Hindlimb muscle (tissue), 1 donor: Measurements from ENCODE around the gene MYO1C. TPM values are rescaled to one million over a fixed set of nuclear protein-coding genes. Genes with fewer than 3 reads are reported as not detected.
A peak's percentile ranks its signal among the peaks of the same experiment; 100 is the strongest.
"Not testable (repeated sequence)": the region's sequence is repeated elsewhere in the genome, so short reads cannot be mapped to it uniquely, and the experiment has no call there.

ENCODE experiments used
- DNase-seq: peaks from one replicate; pipeline ENCODE4 v3.0.0-alpha.2; 2013
- polyA plus RNA-seq: library from polyadenylated mRNA; unstranded; fragments of 120-200 nt; gene quantifications from one replicate; pipeline ENCODE4 v1.2.1, GENCODE V29; 2013; ENCODE audit not compliant: insufficient read length

The MYO1C gene
- polyA plus RNA-seq, 1 donor, result 105 TPM

DNA sequence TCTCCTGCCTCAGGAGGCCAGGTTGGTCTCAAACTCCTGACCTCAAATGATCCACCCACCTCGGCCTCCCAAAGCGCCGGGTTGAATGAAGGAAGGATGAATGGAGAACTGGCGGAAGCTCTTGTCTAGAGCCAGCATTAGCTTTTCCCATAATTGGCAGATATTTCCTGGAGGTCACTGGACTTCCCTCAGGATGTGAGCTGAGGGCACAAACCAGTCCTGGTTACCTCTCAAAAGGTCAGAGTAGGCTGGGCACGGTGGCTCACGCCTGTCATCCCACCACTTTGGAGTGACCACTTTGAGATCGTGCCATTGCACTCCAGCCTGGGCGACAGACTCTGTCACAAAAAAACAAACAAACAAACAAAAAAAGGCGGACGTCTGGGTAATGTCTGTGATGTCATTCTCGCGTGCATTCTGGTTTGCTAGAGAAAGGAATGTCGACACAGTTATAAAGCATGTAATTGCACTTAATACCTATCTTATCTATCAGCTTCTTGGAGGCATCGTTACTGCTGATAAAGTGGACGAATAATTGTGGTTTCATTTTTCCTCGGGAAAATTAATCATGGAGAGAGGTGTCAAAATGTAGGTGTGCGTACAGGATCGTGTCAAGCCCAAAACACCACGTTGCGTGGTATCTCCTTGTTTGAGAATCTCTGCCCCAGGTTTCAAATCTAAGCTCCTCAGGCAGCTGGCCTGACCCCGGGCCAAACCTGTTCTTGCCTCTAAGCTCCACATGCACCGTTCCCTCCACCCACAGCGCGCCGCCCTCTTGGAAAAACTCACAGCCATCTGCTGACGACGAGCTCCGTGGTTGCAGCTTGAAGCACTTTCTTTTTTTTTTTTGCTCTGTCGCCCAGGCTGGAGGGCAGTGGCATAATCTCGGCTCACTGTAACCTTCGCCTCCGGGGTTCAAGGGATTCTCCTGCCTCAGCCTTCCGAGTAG is 30.0 kb downstream of the MYO1C start:
- no peak for DNase-seq

DNA sequence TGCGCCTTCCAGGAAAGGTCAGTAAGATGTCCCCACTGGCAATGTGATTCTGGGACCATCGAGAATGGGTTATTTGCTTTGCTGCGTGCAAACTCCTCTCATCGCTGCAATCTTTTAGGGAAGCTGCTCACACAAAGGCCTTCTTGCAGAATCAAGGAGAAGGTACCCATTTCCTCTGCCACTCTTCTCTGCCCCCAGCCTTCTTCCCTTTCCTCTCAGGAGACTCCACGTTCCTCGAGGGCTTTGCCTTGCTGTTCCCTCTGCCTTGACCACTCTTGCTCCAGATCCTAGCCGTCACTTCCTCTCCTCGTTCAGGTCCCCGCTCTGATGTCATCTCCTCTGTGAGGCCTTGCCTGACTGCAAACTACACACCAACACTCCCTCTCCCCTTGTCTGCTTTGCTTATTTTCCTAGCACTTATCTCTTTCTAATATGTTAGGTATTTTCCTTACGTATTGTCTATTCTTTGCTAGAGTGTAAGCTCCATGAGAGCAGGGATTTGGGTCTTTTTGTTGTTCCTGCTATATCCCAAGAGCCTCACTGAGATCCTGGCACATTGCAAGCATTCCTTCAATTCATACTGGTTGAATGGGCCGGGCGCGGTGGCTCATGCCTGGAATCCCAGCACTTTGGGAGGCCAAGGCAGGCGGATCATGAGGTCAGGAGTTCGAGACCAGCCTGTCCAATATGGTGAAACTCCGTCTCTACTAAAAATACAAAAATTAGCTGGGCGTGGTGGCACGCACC is 31.1 kb downstream of the MYO1C start:
- no peak for DNase-seq

DNA sequence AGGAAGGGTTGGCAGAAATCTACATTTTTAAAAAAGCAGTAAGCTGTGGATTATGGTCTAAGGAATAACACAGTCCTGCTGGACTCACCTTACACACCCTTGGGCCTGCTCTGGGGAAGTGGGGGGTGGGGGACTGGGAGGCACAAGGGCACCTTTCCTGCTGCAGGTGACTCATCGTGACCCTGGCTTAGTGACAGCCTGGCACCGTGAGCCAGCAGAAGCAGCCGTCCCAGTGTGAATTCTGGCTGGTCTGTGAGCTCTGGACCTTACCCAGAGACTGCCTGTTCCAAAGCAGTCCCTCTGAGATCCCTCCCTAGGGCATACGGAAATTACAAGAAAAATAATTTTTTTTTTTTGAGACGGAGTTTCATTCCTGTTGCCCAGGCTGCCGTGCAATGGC is 32.3 kb downstream of the MYO1C start:
- no peak for DNase-seq

DNA sequence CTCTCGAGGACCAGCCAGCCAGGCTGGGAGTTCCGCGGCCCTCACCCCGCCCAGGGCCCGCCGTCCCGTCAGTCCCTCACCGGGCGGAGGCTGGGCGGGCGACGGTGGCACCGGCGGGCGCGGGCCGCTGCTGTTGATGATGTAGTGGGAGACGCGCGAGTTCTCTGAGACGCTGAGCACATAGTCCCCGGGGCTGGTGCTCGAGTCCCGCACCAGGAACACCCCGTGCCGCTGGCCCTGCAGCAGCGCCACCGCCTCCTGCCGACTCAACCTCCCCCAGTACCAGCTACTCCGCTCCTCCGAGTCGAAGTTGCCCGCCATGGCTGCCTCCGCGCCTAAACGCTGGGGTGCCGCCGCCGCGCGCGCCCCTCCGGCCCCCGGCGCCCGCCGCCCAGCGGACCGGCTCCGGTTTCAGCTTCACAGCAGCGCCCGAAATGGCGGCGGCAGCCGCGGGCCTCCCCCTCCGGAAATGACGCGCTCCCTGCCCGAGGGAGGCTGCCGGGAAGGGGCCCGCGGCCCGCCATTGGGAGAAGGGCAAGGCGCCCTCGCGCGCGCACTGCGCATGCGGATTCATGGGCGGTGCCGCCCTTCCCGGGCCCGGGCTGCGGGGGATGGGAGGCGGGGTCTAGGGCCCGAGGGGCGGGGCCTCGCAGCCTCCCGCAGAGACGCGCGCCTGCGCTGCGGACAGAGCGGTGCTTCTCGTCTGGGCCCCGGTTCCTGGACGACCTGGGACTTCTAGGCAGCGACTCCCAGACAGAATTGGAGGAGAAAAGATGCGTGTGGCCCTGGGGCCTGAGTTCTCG is 36.5 kb downstream of the MYO1C start, which contains the start of gene CRK:
CRK (minus strand) TSS at position 436 of the 803 bp plus-strand sequence; CDS start at position 321, 115 bp downstream.
- DNase-seq, result peak; percentile 99

DNA sequence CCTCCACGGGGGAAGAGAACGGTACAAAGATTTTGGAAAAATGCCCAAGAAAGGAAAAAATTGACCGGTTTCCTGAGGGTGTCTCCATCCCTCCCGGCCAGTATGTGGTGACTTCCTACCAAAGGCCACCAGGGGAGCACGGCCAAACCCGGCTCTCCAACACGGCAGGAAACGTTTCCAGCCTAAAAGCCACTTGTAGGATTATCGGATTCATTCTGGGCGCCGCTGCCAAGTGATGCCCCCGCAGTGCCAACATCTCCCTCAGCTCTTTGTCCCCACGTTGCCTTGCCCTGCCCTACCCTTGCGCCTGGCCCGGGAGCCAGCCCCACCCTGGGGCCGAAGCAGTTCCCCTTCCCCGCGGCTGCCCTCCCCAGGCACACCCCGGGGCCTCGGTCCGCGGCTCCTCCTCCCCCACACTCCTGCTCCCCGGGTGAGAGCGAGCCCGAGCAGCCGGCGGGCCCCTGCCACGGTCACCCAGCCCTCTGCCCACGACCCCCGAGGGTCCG is 37.1 kb downstream of the MYO1C start:
- peak; percentile 57 for DNase-seq

DNA sequence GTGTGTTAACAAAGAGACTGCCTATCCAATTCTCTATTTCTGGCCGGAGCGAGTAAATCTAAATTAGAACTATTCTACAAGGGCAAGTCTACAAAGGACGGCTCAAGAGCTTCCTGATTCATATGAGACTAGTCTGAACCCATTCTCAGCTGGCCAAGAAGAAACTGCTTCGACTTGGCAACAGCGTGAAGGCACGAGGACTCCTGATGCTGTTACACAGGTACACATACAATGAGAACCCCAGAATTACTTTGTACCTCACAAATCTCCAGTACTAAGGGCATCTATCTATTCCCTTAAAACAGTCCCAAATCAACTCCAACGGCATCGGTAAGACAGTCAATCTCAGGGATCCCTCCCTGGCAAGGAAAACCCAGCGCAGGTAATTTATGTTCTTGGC is 37.9 kb downstream of the MYO1C start:
- no peak for DNase-seq

DNA sequence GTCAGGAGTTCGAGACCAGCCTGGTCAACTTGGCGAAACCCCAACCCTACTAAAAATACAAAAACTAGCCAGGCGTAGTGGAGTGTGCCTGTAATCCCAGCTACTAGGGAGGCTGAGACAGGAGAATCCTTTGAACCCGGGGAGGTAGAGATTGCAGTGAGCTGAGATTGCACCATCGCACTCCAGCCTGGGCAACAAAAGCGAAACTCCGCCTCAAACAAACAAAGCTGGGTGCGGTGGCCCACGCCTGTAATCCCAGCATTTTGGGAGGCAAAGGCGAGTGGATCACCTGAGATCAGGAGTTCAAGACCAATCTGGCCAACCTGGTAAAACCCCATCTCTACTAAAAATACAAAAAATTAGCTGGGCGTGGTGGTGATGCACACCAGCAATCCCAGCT is 38.8 kb downstream of the MYO1C start:
- not testable (repeated sequence) for DNase-seq

DNA sequence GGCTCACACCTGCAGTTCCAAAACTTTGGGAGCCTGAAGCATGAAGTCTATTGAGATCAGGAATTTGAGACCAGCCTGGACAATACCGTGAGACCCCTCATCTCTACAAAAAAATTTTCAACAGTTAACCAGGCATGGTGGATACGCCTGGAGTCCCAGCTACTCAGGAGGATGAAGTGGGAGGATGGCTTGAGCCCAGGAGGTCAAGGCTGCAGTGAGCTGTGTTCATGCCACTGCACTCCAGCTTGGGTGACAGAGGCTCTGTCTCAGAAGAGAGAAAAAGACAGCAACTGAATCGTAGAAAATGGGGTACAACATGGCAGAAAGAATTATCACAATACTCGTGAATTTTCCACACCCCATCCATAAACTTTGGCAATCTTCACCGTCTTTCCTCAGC is 39.6 kb downstream of the MYO1C start:
- no peak for DNase-seq

DNA sequence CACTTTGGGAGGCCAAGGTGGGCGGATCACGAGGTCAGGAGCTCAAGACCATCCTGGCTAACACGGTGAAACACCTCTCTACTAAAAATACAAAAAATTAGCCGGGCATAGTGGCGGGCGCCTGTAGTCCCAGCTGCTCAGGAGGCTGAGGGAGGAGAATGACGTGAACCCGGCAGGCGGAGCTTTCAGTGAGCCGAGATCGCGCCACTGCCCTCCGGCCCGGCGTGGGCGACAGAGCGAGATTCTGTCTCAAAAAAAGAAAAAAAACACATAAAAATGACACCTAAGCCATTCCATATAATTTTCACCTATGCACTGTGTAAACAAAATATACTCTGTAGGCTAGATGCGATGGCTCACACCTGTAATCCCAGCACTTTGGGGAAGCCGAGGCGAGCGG is 42.2 kb downstream of the MYO1C start:
- not testable (repeated sequence) for DNase-seq

DNA sequence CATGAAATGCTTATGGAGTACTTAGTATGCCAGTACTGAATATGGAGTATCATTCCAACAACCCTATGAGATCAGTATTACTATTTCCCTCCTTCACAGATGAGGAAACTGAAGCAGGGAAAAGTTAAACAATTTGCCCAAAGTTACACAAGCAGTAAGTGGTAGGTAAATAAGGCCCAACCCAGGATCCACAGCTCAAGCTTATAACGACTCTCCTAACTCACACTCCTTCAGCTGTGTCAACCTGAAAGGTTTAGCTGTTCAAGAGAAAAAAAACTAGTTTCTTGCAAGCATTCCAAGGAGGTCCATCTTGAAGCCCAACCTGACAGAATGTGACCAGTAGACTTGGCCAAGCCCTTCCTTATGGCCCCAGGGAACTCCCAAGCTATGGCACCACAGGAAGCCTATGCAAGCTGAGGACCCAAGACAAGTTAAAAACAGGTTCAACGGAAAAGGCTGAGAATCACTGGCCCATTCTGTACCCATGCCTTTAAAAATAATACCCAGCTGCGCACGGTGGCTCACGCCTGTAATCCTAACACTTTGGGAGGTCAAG is 43.0 kb downstream of the MYO1C start:
- no peak for DNase-seq

DNA sequence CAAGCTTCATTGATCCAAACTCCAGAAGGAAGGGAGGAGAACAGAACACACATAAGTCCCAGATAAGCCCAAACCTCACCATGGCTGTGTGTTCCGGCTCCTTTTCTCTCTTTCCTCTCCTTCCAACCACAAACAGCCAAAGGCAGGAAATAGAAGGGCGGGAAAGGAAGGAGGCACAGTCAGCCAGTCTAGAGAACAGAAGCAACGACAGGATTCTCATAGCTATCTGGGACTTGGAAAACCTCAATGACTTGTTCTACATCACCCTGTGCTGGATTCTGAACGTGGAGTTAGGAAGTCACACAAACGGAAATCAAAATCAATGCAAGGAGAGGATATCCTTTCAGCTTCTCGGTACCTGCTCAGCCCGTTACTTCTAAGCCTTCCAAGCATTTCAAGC is 45.4 kb downstream of the MYO1C start:
- no peak for DNase-seq

DNA sequence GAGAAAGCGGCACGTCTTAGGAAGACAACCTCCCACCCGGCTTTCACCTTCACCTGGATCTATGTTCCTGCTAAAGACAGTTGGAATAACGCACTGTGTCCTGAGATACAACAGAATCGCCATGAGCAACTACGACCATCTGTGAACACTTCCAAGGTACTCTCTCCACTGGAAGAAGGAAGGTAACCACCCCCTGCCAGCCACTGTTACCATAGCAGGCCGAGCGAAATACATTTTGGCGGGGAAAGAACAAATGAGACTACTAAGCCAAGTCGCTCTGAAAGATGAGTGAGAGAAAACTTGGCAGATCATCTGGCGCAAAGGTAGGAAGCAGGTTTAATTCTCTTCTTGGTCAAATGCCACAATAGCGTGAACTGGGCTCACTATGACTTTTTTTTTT is 46.3 kb downstream of the MYO1C start:
- no peak for DNase-seq

DNA sequence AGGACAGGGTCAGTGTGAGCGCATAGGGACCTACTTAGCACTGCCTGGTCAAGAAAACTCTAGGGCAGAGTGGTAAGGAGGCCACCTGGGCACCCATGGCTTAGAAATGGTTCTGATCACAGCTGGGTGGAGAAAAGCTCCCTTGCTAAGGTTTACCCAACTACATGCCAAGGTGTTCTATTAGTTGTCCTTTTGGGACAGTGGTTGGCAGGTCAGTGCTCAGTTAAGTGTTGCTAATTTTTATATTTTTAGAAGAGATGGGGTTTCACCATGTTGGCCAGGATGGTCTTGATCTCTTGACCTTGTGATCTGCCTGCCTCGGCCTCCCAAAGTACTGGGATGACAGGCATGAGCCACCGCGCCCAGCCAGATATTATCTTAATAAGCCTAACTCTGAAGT is 46.8 kb downstream of the MYO1C start:
- DNase-seq, result not testable (repeated sequence)

DNA sequence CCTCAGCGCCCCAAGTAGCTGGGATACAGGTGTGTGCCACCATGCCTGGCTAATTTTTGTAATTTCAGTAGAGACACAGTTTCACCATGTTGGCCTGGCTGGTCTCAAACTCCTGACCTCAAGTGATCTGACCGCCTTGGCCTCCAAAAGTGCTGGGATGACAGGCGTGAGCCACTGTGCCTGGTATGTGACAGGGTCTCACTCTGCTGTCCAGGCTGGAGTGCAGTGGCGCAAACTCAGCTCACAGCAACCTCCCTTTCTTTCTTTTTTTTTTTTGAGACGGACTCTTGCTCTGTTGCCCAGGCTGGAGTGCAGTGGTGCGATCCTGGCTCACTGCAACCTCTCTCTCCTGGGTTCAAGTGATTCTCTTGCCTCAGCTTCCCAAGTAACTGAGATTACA is 49.8 kb downstream of the MYO1C start:
- DNase-seq, result not testable (repeated sequence)

DNA sequence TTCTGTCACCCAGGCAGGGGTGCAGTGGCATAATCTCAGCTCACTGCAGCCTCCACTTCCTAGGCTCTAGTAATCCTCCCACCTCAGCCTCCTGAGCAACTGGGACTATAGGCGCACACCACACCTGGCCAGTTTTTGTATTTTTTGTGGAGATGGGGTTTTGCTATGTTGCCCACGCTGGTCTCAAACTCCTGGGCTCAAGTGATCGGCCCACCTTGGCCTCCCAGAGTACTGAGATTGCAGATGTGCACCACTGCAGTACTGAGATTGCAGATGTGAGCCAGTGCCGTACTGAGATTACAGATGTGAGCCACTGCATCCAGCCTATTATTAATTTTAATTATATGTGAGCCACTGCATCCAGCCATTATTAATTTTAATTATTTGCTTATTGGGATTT is 50.3 kb downstream of the MYO1C start:
- DNase-seq, result no peak

DNA sequence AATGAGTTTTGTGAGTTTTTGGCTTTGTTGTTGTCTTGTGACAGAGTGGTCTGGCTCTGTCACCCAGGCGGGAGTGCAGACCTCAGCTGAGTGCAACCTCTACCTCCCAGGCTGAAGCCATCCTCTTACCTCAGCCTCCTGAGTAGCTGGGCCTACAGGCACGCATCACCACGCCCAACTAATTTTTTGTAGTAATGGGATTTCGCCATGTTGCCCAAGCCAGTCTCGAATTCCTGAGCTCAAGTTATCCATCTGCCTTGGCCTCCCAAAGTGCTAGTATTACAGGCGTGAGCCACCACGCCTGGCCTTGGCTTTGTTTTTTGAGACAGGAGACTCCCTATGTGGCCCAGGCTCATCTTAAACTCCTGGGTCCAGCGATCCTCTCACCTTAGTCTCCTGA is 51.6 kb downstream of the MYO1C start:
- no peak for DNase-seq

DNA sequence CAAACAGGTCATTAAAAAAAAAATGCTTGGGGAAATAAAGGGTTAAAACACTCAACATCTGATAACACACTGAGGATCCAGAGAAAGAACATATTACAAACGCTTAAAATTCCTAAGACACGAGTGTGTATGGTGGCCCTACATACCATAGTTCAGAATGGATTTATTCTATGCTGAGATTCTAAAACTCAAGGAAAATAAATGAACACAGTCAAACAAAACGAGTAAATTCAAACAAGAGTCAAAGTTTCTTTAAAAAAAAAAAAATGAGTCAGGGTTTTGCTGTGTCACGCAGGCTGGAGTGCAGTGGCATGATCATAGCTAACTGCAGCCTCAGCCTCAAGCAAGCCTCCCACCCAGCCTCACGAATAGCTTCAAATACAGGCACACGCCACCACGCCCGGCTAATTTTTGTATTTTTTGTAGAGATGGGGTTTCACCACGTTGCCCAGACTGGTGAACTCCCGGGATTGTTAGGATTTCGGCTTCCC is 53.8 kb downstream of the MYO1C start:
- DNase-seq, result no peak

DNA sequence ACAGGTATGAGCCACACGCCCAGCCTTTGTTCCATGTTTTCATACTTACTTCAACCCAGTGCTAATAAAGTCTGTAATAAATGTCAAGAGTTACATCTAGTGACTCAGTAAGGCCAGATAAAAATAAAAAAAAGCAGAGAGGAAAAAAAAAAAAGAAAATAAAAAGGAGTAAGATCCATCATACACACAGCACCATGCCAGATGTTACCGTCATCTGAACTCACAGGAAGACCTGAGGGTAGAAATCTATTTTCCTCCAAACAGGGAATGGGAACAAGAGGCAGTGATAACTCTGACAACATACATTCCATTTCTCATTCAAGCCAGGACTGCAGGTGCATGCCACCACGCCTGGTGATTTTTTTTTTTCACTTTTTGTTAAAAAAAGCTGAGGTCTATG is 57.2 kb downstream of the MYO1C start:
- DNase-seq, result no peak

DNA sequence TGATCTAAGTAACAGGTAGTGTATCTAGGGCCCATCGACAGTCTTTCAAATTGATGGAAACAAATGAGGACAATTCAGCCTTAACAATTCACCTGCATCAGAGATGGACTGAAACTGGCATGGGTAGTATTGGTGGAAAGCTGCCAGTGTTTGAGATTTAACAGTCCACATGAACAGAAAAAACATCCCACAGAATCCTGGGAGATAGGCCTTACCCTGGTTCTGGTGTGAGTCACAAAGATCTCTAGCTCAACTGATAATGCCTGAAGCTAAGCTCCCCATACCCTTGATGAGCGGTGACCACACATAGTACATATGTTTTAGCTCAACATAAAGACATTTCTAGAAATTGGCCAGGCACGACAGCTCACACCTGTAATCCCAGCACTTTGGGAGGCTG is 58.3 kb downstream of the MYO1C start:
- no peak for DNase-seq

DNA sequence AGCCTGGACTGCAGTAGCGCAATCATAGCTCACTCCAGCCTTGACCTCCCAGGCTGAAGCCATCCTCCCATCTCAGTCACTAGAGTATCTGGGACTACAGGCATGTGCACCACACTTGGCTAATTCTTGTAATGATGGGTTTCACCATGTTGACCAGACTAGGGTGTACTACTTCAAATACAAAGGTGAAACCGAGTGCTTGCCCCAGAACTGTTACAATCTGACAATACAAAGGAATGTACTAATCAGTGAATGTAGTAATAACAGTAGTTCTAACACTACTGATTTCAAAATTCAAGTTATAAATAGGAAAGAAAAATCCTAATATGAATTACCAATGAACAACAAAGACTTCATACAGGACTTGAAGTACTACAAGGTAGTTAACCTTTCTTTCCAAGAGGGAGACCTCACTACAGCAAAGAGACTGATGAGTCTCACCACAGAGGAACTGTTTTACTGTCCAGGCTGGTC is 60.8 kb downstream of the MYO1C start:
- no peak for DNase-seq

DNA sequence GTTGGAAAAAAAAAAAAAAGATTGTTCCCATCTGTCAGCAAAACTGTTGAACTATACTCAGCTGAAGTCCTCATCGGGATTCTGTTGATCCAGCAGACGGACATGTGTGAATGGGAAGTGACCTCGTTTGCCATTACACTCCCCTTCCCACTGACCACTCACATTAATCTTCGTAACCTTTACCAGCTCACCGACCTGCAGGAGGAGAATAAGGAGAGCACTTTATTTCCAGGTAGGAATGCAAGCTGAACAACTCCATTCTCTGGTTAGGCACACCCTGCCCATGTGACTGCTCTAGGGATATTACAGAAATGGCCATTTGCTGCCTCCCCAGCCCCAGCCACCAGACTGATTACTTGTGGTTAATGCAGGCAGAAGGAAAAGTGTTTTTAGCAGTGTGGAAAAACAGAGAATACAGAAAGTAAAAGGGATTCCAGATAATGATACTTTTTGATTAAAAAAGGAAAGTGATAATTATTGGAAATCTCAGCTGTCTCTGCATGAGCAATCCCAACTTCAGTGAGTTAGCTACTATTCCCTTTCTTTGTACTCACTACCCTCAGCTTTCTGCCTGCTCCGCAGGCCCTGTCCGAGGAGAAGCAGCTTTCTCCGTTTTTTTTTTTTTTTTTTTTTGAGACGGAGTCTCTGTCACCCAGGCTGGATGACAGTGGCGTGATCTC is 68.9 kb downstream of the MYO1C start:
- no peak for DNase-seq
